Left renal pelvis (tissue), 4 donors: Measurements from ENCODE around the gene TADA1. TPM values are rescaled to one million over a fixed set of nuclear protein-coding genes. Genes with fewer than 3 reads are reported as not detected.

Experiments used
- DNase-seq, 4 donors: peaks; one replicate each; pipeline ENCODE4 v3.0.0-alpha.2; 2013; ENCODE audit warnings: low read depth in 4 of 4, low spot score in 3 of 4
- polyA plus RNA-seq, 4 donors: library from polyadenylated mRNA; unstranded; fragments of 120-200 nt; gene quantifications; one replicate each; pipeline ENCODE4 v1.2.1, GENCODE V29; 2013; ENCODE audit not compliant: insufficient read length in 4 of 4

The TADA1 gene
- 10 to 100 TPM; 20.0 to 29.2 (median 26.4) TPM for polyA plus RNA-seq

- DNase-seq, result peak; percentile 92 to 96 (median 96)
Observed at GRCh38 chr1:166875734-166876539, at the start of gene TADA1. TADA1 (minus strand) TSS chr1:166876264; CDS start chr1:166876233, 31 bp downstream.

GRCh38 chr1:166924823-166925541 is 48.9 kb upstream of the TADA1 start:
- no peak for DNase-seq

- no peak for DNase-seq
Observed at GRCh38 chr1:166920561-166921475, 44.8 kb upstream of the TADA1 start.

DNA sequence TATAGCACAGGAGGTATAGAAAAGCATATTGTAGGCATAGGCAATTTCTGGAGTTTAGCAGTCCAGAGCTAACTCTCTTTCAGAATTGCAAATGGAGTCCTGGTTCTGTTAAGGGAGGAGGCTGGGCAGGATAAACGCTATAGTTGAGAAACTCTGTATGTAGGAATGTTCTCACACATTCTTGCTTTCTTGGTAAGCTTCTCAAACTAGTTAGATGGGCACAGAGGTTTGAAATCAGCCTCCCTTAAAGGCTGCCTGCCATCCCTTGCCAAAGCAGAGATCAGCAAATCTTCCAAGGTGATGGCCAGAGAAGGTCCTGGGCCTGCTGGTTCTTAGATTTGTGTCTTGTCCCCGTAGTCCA is 42.9 kb upstream of the TADA1 start:
- no peak for DNase-seq

DNA sequence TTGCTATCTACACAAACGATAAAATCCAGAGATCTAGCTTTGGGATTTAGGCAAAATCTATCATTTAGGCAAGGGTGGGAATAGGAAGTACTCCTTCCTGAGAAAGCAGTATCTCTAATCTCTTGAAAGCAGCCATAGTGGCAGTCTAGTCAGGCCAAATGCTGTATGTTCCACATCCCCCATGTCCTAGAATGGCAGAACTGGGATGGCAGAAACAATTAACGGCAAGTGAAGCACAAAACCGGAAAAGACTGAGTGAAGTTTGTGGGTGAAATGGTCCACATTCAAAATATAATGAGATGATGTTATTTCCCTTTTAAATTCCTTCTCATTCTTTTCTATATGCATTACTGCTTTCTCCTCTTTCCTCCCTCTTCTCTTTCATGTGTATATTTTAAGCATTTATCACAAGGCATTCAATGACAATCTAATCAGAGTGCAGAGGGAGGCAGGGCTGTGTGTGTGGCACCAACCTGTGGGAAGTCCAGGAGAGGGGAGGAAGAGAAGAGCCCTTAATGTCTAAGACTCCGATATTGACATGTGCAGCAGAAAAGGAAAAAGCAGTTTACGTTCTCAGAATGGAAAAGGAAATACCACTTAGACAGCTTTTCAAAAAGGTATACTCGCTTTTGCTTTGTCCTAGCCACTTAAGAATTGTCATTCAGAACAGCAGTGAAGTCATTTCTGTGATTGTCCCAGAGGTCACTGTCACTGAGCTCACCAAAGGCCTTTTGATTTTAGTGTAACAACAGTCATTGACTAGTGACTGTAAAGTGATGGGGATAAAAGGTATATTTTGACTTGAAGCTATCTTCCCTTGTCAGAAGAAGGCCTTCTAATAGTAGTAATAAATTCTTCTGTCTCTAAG is 42.3 kb upstream of the TADA1 start:
- DNase-seq, result no peak

- no peak for DNase-seq
Observed at GRCh38 chr1:166915941-166916340, 39.9 kb upstream of the TADA1 start.

DNA sequence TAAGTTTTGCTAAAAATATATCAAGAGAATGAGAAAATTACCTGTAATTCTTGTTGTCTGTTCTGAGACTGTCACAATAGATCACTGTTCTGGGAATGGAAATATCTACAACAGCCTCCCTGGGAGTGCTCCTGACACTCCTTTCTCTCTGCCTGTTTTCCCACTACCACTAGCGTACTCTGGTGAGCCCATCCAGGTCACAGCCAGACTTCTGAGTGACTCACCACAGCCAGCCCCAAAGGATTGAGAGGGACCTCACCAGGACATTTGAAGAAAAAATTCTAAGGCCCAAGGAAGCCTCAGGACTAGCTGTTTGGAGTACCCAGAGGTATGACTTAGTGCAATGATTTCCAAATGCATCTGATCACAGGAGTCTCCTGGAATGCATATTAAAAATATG is 39.0 kb upstream of the TADA1 start:
- DNase-seq, result no peak

DNA sequence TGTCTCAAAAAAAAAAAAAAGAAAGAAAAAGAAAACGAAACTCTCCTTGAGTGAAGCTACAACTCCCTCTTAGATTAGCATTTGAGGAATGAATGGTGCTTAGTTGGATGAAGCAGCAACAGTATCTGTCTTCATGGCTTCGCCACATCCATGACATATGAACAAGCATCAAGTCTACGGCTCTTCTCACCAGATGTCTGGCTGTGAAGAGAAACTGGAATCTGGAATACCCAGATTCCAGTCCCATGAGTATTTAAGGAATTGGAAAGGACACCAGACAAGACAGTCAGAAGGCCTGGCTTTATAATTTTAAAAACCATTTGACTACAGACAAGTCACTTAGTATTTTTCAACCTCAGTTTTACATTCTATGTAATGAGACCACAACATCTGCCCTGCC is 38.0 kb upstream of the TADA1 start:
- no peak for DNase-seq

DNA sequence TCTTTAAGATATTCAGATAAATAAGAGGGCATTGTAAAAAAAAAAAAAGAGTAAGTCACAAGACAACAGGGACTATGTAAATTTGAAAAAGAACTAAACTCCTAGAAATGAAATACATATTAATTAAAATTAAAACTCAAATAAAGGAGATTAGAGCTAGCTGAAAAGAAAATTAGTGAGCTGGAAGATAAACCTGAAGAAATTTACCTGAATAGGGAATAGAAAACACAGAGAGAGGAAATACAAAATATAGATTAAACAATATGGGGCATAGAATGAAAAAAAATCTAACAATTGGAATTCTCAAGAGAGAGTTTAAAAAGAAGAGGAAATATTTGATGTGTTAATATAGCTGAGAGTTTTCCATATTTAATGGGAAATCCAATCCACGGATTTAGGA is 35.6 kb upstream of the TADA1 start:
- no peak for DNase-seq

DNA sequence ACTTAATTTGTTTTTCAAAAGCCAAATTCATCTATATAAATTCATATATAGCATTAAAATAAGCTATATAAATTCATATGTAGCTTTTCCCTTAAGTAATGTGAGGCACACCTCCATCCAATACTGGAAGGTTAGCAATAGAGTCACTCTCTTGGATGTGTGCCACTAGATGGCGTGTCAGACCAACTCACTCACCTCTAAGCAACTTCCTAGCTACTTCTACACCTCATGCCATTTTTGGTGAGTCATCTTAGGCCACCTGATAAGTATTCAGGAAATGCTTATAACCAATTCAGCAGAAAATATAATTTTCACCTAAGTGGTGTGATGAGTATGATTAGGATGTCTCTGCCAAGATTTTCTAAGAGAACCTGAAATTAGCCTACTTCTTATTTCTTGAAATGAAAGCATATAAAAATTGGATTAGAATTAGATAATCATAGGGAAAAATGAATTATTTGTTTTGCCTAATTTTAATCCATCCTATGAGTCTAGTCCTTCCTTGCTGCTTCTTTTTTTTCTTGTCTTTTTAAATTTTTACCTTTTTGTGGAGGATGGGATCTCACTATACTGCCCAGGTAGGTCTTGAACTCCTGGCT is 34.4 kb upstream of the TADA1 start:
- peak in 2 of 4 donors; percentile 64 to 71 for DNase-seq

DNA sequence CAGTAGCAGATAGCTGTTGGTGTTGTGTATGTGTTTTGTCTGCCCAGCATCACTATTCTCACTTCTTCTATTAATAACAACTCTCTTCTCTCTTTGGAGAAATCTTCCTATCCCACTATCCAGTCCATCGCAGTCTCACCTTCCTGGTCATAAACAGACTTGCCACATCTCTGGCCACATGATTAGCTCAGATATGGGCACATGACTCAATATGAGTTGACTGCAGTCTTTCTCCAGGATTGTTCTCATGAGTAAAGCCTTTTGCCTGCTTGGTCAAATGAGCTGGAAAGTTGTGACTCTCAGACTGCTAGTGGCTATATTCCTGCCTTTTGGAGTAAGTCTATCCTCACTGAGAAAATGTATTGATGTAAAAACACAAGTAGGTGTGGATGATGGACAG is 32.9 kb upstream of the TADA1 start:
- DNase-seq, result no peak

GRCh38 chr1:166907763-166908162 is 31.7 kb upstream of the TADA1 start:
- DNase-seq, result no peak

GRCh38 chr1:166907051-166907450 is 31.0 kb upstream of the TADA1 start:
- no peak for DNase-seq

DNA sequence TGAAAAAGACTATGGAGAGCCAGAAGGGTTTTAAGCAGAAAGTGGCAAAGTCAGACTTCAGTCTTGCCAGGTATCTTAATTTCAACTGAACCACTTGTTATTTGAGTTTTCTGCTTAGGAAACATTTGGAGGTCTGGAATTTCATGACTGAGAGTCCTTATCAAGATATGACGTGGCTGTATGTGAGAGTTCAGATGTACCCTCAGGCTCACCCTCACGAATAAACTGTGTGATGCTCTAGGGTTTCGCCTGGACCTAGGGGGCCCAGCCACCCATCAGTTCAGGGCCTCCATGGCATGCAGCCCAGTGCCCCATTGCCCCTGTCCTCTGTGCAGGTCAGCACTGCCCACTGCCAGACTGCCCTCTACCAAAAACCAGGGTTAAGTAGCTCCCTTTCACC is 30.6 kb upstream of the TADA1 start:
- no peak for DNase-seq

DNA sequence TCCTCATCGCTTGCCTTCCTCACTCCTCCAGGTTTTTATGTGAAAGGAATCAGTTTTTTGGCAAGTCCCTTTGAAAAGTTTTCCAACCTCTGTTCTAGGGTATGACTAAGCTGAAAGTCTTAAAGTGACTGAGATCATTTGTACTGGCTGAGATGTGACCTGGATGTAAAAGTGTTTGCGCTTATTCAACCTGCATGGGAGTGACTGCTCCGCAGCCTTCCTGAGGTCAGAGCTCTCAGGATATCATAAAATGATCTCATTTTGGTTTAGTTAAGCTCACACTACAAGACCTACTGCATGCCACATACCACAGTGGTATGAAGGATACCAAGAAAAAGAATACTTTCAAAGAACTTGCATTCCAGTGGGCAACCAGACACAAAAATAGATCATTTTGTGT is 29.8 kb upstream of the TADA1 start:
- DNase-seq, result no peak

DNA sequence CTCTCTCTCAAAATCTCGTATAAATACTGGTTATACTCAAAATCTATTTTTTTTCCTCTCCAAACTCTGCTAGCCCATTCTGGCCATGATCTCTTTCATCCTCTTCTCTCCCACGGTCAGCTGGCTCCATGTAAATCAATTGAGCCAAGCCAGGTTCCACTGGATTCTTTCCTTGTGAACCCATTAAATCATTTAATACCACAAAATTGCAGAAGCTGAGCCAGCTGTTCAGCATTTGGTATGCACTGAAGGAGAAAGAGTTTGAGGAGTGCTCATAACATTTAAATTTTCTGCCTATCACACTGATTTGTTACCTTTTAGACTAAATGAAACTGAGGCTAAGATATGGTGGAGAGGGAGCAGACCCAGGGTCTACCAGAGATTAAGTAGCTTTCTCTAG is 29.1 kb upstream of the TADA1 start:
- no peak for DNase-seq

DNA sequence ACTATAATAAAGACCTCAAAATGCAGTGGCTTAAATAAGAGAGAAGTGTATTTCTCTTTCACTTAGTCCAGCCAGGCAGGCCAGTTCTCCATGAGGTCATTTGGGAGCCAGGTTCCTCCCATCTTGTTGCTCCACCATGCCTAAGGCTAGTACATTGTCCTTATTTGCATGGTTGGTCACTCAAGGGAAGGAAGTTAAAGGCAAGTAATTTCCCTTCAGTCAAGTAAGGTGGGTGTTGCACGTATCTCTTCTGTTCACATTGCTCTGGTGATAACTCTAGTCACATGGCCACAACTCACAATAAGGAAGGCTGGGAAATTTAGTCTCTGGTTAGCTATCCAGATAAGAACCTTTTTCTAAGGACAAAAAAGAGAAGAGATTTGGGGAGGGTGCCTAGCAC is 27.2 kb upstream of the TADA1 start:
- DNase-seq, result no peak

GRCh38 chr1:166902279-166902678 is 26.2 kb upstream of the TADA1 start:
- DNase-seq, result no peak

- no peak for DNase-seq
Observed at GRCh38 chr1:166900987-166901386, 24.9 kb upstream of the TADA1 start.

GRCh38 chr1:166899769-166900168 is 23.7 kb upstream of the TADA1 start:
- DNase-seq, result no peak
